HepG2 (cell line): ENCODE results near the gene VSTM4. TPM values are rescaled to one million over a fixed set of nuclear protein-coding genes. Genes with fewer than 3 reads are reported as not detected.

Experiments
- ATAC-seq: fragments of 200-7000 bp; cut with Tn5 transposase; 3 replicates; pipeline ENCODE4 v1.9.1; 2020; ENCODE audit warnings: mild to moderate bottlenecking, moderate library complexity
- BruUV-seq: library from RNA; stranded (reverse); fragments of 400-500 nt; replicated peaks from 2 replicates; lab custom pipeline; 2021; lab: Mats Ljungman, UMichigan
- CTCF ChIA-PET: fragments of 300-600 bp; formaldehyde crosslinking; extraction: SDS; loops from one replicate; lab custom pipeline; 2021; ENCODE audit warnings: low total read pairs, inconsistent platforms, low intra/inter-chr PET ratio; lab: Yijun Ruan, JAX
- POLR2A ChIA-PET: fragments of 350-600 bp; sonication (Branson Sonifier 250); formaldehyde crosslinking; loops from one replicate; lab custom pipeline; 2020; ENCODE audit warnings: antibody characterized with exemption, inconsistent platforms; lab: Yijun Ruan, JAX
- DNase-seq: peaks from one replicate; pipeline ENCODE4 v3.0.0-alpha.2; 2015; ENCODE audit warnings: low spot score
- FAIRE-seq: peaks from 3 replicates; lab custom pipeline; 2011; peaks lifted over from hg19 to GRCh38; lab: Jason Lieb, UNC
- H2AFZ ChIP-seq: one replicate; pipeline ENCODE4 v1.6.1; 2011; ENCODE audit warnings: low read length, inconsistent platforms
- H3K27ac ChIP-seq: fragments of 300-600 bp; 3 replicates; pipeline ENCODE4 v1.8.0; 2011; ENCODE audit warnings: mixed run types, mild to moderate bottlenecking, mixed read lengths, low read length, inconsistent platforms; ENCODE audit not compliant: insufficient read depth; ENCODE audit errors: extremely low read length
- H3K27me3 ChIP-seq, 2 experiments: fragments of 200-600 bp in 1 of 2; 2 replicates in 1 of 2; 3 replicates in 1 of 2; pipeline versions ENCODE4 v1.6.0 to v1.8.0; 2011; ENCODE audit warnings: low read length in 2 of 2, mild to moderate bottlenecking in 2 of 2, moderate library complexity in 2 of 2, inconsistent platforms in 1 of 2; ENCODE audit not compliant: insufficient read depth in 2 of 2, control insufficient read depth in 1 of 2
- H3K36me3 ChIP-seq, 2 experiments: fragments of 200-600 bp in 1 of 2; replicated peaks in 1 of 2; 2 replicates in 1 of 2; 3 replicates in 1 of 2; pipeline versions ENCODE4 v1.5.1 to v1.8.0; 2011; ENCODE audit warnings: low read length in 2 of 2, inconsistent platforms in 1 of 2; ENCODE audit not compliant: insufficient read depth in 2 of 2, control insufficient read depth in 1 of 2
- H3K4me1 ChIP-seq: 2 replicates; pipeline ENCODE4 v1.5.1; 2012; ENCODE audit warnings: low read length, inconsistent platforms; ENCODE audit not compliant: insufficient read depth
- H3K4me2 ChIP-seq: 2 replicates; pipeline ENCODE4 v1.6.0; 2011; ENCODE audit warnings: low read depth, low read length, inconsistent platforms
- H3K4me3 ChIP-seq, 3 experiments: fragments of 200-600 bp in 1 of 3; sonication (generic), shearing (Covaris generic) in 1 of 3; replicated peaks in 1 of 3; 2 replicates each; pipeline ENCODE4 v1.5.1; 2011 to 2016; ENCODE audit warnings: low read length in 3 of 3, inconsistent platforms in 2 of 3, low read depth in 2 of 3, mild to moderate bottlenecking in 2 of 3, control low read depth in 1 of 3, mixed read lengths in 1 of 3; ENCODE audit not compliant: insufficient read depth in 1 of 3
- H3K79me2 ChIP-seq: one replicate; pipeline ENCODE4 v1.6.1; 2011; ENCODE audit warnings: low read length, inconsistent platforms; ENCODE audit not compliant: insufficient read depth
- H3K9ac ChIP-seq: 2 replicates; pipeline ENCODE4 v1.6.0; 2011; ENCODE audit warnings: mild to moderate bottlenecking, low read depth, low read length, inconsistent platforms; ENCODE audit not compliant: insufficient read depth
- H3K9me3 ChIP-seq: 2 replicates; pipeline ENCODE4 v1.5.1; 2012; ENCODE audit warnings: mild to moderate bottlenecking, low read length
- H4K20me1 ChIP-seq: 2 replicates; pipeline ENCODE4 v1.6.0; 2011; ENCODE audit warnings: inconsistent platforms, mild to moderate bottlenecking, low read length, moderate library complexity; ENCODE audit not compliant: insufficient read depth
- ARNTL ChIP-seq: sonication (generic); formaldehyde crosslinking; IDR thresholded peaks from 2 replicates; pipeline ENCODE4 v1.4.0; 2020; ENCODE audit warnings: mild to moderate bottlenecking, missing genetic modification reagents
- ATF7 ChIP-seq, 2 experiments: fragments of 450-650 bp in 1 of 2; sonication (generic) in 1 of 2; formaldehyde crosslinking in 1 of 2; IDR thresholded peaks; 2 replicates each; pipeline versions ENCODE4 v1.4.0 to v1.6.1; 2016 to 2020; ENCODE audit warnings: antibody characterized with exemption in 1 of 2, mild to moderate bottlenecking in 1 of 2, missing genetic modification reagents in 1 of 2
- KAT7 ChIP-seq: IDR thresholded peaks from 2 replicates; pipeline ENCODE4 v1.6.1; 2018; ENCODE audit warnings: borderline replicate concordance, missing compliant biosample characterization
- REXO4 ChIP-seq: sonication (generic); formaldehyde crosslinking; IDR thresholded peaks from 2 replicates; pipeline ENCODE4 v1.8.0; 2022; ENCODE audit warnings: missing genetic modification reagents, mild to moderate bottlenecking, borderline replicate concordance
- SAP130 ChIP-seq: IDR thresholded peaks from 2 replicates; pipeline ENCODE4 v1.6.1; 2016; ENCODE audit warnings: low read depth
- TBP ChIP-seq: sonication (generic); formaldehyde crosslinking; IDR thresholded peaks from 2 replicates; pipeline ENCODE4 v1.5.0; 2020; ENCODE audit warnings: missing genetic modification reagents
- TMF1 ChIP-seq: sonication (generic); formaldehyde crosslinking; IDR thresholded peaks from 2 replicates; pipeline ENCODE4 v1.8.1; 2022; ENCODE audit warnings: low read depth, missing genetic modification reagents
- ZBTB43 ChIP-seq: sonication (generic); formaldehyde crosslinking; conservative IDR thresholded peaks from 2 replicates; pipeline ENCODE4 v1.4.0; 2020; ENCODE audit warnings: missing genetic modification reagents
- ZNF143 ChIP-seq: sonication (generic); formaldehyde crosslinking; IDR thresholded peaks from 2 replicates; pipeline ENCODE4 v1.4.0; 2020; ENCODE audit warnings: missing genetic modification reagents
- ZNF260 ChIP-seq: sonication (generic); formaldehyde crosslinking; IDR thresholded peaks from 2 replicates; pipeline ENCODE4 v1.4.0; 2020; ENCODE audit warnings: missing genetic modification reagents, low read depth, mild to moderate bottlenecking, borderline replicate concordance
- ZNF275 ChIP-seq: sonication (generic); formaldehyde crosslinking; IDR thresholded peaks from 2 replicates; pipeline ENCODE4 v1.8.0; 2022; ENCODE audit warnings: missing genetic modification reagents, mild to moderate bottlenecking, inconsistent platforms, borderline replicate concordance
- ZNF432 ChIP-seq: sonication (generic); formaldehyde crosslinking; IDR thresholded peaks from 2 replicates; pipeline ENCODE4 v1.5.0; 2020; ENCODE audit warnings: missing genetic modification reagents, mild to moderate bottlenecking, borderline replicate concordance
- ZNF446 ChIP-seq: sonication (generic); formaldehyde crosslinking; IDR thresholded peaks from 2 replicates; pipeline ENCODE4 v1.5.0; 2020; ENCODE audit warnings: mild to moderate bottlenecking, missing genetic modification reagents
- ZNF547 ChIP-seq: sonication (generic); formaldehyde crosslinking; IDR thresholded peaks from 2 replicates; pipeline ENCODE4 v1.5.1; 2020; ENCODE audit warnings: mild to moderate bottlenecking, missing genetic modification reagents
- ZNF549 ChIP-seq: sonication (generic); formaldehyde crosslinking; IDR thresholded peaks from 2 replicates; pipeline ENCODE4 v1.5.0; 2020; ENCODE audit warnings: missing genetic modification reagents
- WGBS: methylation state at CpG from one replicate; pipeline ENCODE4 v1.1.6; 2017; ENCODE audit warnings: low lambda C conversion rate; 5-methylcytosine and 5-hydroxymethylcytosine counted together
- in situ Hi-C: cut with HindIII; loops from 2 replicates; pipeline ENCODE4 v1.10.0; 2017; ENCODE audit warnings: low pct_unique_long_range_greater_than_20kb; ENCODE audit not compliant: extremely low pct_ligation_motif_present
- intact Hi-C: fragments of 100-400 bp; cut with micrococcal nuclease; formaldehyde crosslinking; loops from one replicate; pipeline ENCODE4 v1.10.0; 2022; ENCODE audit not compliant: unreplicated experiment
- polyA plus RNA-seq, 8 experiments: library from polyadenylated mRNA; depleted of rRNA in 3 of 8; stranded (reverse) in 7 of 8; unstranded in 1 of 8; fragments of >200 nt; fragmentation: Illumina TruSeq in 4 of 8; extraction: Trizol in 4 of 8; gene quantifications; 2 replicates each; pipeline versions ENCODE4 v1.2.1 to v1.2.3, GENCODE V29; 2011 to 2016; ENCODE audit warnings: low read depth in 4 of 8, missing spikeins in 1 of 8, mixed read lengths in 1 of 8; ENCODE audit not compliant: insufficient read depth in 1 of 8
- total RNA-seq, 5 experiments: library from RNA; depleted of rRNA; stranded (reverse); fragments of >200 nt; fragmentation: Illumina TruSeq; extraction: Trizol; gene quantifications; 2 replicates each; pipeline ENCODE4 v1.2.3, GENCODE V29; 2016; ENCODE audit warnings: low read depth in 1 of 5

The VSTM4 gene
- total and polyA plus RNA-seq, 2 of the 13 experiments (the other 11 are each of a cell fraction or from before 2014, with no cell fraction given), result not detected

DNA sequence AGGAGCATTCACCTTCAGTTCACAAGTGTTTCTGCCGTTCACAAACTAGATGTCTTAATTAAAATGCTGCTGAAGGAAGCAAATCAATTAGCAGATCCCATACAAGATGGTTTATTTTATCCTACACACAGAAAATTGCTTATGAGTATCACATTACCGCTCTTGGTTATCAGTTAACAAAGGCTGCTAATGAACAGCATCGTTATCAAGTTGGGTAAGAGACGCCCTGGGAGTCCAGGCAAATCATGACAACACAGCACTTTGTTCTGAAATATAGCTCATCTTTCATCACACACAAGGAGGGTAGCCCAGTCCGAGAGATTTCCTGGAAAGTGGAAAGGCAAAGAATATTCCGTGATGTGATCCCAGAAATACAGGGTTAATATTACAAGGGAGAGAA, 39.3 kb upstream of the VSTM4 start:
- Histone ChIP-seq H3K27me3 (no peaks in the 10 kb centered on the region; a peak in 1 of 5 replicates), H3K9me3 (no peaks in the 10 kb centered on the region), H3K27ac (no peak overlapping the region), H3K4me3 (no peak overlapping the region), H2AFZ (no peak overlapping the region), H3K4me2 (no peak overlapping the region), H3K9ac (no peak overlapping the region), H3K4me1 (no peaks in the 10 kb centered on the region), H3K79me2 (no peaks in the 10 kb centered on the region), H3K36me3 (no peaks in the 10 kb centered on the region), H4K20me1 (no peaks in the 10 kb centered on the region)
- 11% methylated on average over 6 of the region's 6 CpGs for WGBS
- ATAC-seq, result no peak
- in situ Hi-C loops, result no loop called here
- no TSS peak for BruUV-seq
- POLR2A ChIA-PET, result no interaction called here
- no peak for FAIRE-seq
- TF ChIP-seq ZNF143 (CRISPR knock-in tag), result no peak
- no peak for TF ChIP-seq TMF1 (CRISPR knock-in tag)
- no peak for TF ChIP-seq ZNF275 (CRISPR knock-in tag)
- no peak for TF ChIP-seq SAP130 (CRISPR knock-in tag)
- TF ChIP-seq TBP (CRISPR knock-in tag), result no peak
- no peak for TF ChIP-seq ZNF446 (CRISPR knock-in tag)
- no peak for TF ChIP-seq ZNF432 (CRISPR knock-in tag)
- TF ChIP-seq REXO4 (CRISPR knock-in tag), result no peak
- TF ChIP-seq ZNF260 (CRISPR knock-in tag), result no peak
- TF ChIP-seq ZBTB43, result no peak
- no peak for TF ChIP-seq KAT7 (CRISPR knock-in tag)
- TF ChIP-seq ZNF549 (CRISPR knock-in tag), result no peak
- TF ChIP-seq ATF7 (IDR thresholded peaks at IDR 0.05), result no peak
- TF ChIP-seq ATF7 (CRISPR knock-in tag; IDR thresholded peaks at IDR 0.05), result no peak
- TF ChIP-seq ARNTL (CRISPR knock-in tag), result no peak
- TF ChIP-seq ZNF547 (CRISPR knock-in tag), result no peak
- no peak for DNase-seq
- intact Hi-C loops, result no loop called here
- CTCF ChIA-PET, result no interaction called here
